Lower leg skin (tissue), 4 donors: Measurements from ENCODE around the gene MAST4. TPM values are rescaled to one million over a fixed set of nuclear protein-coding genes. Genes with fewer than 3 reads are reported as not detected.

ENCODE experiments used
- DNase-seq, 2 donors: peaks; one replicate each; pipeline ENCODE4 v3.0.0-alpha.2; 2019; ENCODE audit warnings: low spot score in 2 of 2
- H3K4me3 ChIP-seq: fragments of 200-600 bp; sonication (generic); 2 replicates; pipeline ENCODE4 v1.5.1; 2017; ENCODE audit warnings: mild to moderate bottlenecking, low read depth; ENCODE audit not compliant: poor library complexity, severe bottlenecking
- CTCF ChIP-seq, 3 donors: fragments of 450-650 bp; IDR thresholded peaks; one replicate each; pipeline ENCODE4 v1.5.1; 2016; ENCODE audit warnings: antibody characterized with exemption in 3 of 3, mild to moderate bottlenecking in 3 of 3, moderate library complexity in 2 of 3
- POLR2A ChIP-seq, 2 donors: fragments of 450-650 bp; IDR thresholded peaks; one replicate each; pipeline ENCODE4 v1.6.1; 2016 to 2017; ENCODE audit warnings: antibody characterized with exemption in 2 of 2, mild to moderate bottlenecking in 1 of 2, moderate library complexity in 1 of 2
- WGBS, 2 donors: methylation state at CpG; one replicate each; pipeline ENCODE4 v1.1.5; 2018; 5-methylcytosine and 5-hydroxymethylcytosine counted together
- intact Hi-C: fragments of 100-400 bp; cut with DNase I; formaldehyde crosslinking; loops from one replicate; pipeline ENCODE4 v1.15.0; 2023; ENCODE audit warnings: low total_unique reads
- total RNA-seq, 4 donors: library from RNA; depleted of rRNA; stranded (reverse); fragments of >200 nt; gene quantifications; one replicate each; pipeline ENCODE4 v1.1.0, GENCODE V29; 2016

Gene MAST4
- total RNA-seq, 4 donors from 2014 or later: 49.0 to 109 (median 55.5) TPM

- intact Hi-C loops: no loop called here
- DNase-seq: no peak
- no peak for TF ChIP-seq CTCF (IDR thresholded peaks at IDR 0.05)
- TF ChIP-seq POLR2A (IDR thresholded peaks at IDR 0.05): no peak
- H3K4me3 ChIP-seq: no peak overlapping the region
Observed at GRCh38 chr5:67141644-67142043, 545.5 kb downstream of the MAST4 start.

GRCh38 chr5:67142816-67143215 lies 546.6 kb downstream of the MAST4 start:
- TF ChIP-seq POLR2A (IDR thresholded peaks at IDR 0.05): no peak
- TF ChIP-seq CTCF (IDR thresholded peaks at IDR 0.05): no peak
- WGBS, 2 donors: 91 to 92% methylated on average over 8 of the region's 8 CpGs
- H3K4me3 ChIP-seq: no peak overlapping the region
- DNase-seq: no peak
- intact Hi-C loops: no loop called here

GRCh38 chr5:67143549-67143948 lies 547.4 kb downstream of the MAST4 start:
- H3K4me3 ChIP-seq: no peak overlapping the region
- intact Hi-C loops: no loop called here
- no peak for DNase-seq
- TF ChIP-seq POLR2A (IDR thresholded peaks at IDR 0.05): no peak
- TF ChIP-seq CTCF (IDR thresholded peaks at IDR 0.05): no peak
- WGBS, 2 donors: 92 to 94% methylated on average over 2 of the region's 2 CpGs

DNA sequence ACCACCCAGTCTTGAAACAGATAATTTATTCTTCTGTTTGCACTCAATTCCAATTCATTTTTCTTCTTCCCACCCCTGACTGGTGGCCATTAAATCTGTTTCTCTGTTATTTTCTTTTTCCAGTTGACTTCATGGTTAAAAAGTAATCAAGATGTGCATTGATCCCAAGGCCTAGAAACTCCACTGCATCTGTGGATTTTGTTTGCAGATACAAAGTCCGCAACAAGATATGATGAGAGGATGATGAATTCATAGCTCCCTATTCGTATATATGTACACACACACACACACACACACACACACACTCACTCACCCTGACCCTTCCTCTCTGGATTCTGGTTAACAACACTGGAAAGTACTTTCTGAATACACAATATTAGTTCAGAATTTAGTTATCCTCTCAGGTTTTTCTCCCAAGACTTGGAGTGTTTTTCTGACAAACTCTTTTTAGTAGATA lies 548.0 kb downstream of the MAST4 start:
- WGBS, 2 donors: 94 to 98% methylated on average over 2 of the region's 2 CpGs
- intact Hi-C loops: no loop called here
- TF ChIP-seq CTCF (IDR thresholded peaks at IDR 0.05) (no peak), POLR2A (IDR thresholded peaks at IDR 0.05) (no peak)
- DNase-seq: no peak
- H3K4me3 ChIP-seq: no peak overlapping the region

DNA sequence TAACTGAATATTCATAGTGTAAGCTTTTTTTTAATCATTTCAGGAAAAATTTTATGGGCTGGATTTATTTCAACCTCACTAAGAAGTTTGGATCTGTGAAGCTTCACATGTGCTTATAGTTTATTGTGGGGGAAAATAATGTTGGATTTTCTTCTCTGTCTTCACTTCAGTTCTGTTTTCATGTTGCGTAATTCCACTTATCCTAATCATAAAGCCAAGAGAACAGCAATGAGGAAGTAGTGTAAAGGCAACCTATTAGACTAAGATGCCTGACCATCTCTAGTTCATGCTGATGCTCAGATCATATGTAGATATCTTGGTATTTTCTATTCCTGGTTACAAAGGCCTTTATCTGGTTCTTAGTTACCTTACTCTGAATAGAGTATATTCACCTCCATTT lies 550.4 kb downstream of the MAST4 start:
- 71 to 74% methylated on average over 1 of the region's 1 CpG for WGBS, 2 donors
- no peak for DNase-seq
- intact Hi-C loops: no loop called here
- no peak overlapping the region for H3K4me3 ChIP-seq
- TF ChIP-seq POLR2A (IDR thresholded peaks at IDR 0.05): no peak
- no peak for TF ChIP-seq CTCF (IDR thresholded peaks at IDR 0.05)

DNA sequence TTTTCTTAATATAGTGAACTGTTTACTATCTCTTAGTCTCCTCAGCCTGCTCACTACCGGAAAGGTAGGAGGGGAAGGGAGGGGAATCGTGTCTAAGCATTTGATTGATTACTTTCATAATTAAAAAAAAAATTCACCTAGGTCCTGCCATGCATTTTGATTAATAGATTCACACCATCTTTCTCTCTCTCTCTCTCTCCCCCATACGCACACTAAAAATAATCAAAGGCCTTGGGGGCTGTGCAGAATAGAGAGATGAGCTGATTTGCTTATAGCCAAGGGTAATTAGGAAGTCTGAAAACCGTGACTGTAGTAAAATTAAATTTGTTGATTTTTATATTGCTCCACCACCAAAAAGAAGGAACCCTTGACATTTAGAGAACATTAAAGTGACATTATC lies 550.8 kb downstream of the MAST4 start:
- WGBS, 2 donors: 84 to 87% methylated on average over 4 of the region's 4 CpGs
- H3K4me3 ChIP-seq: no peak overlapping the region
- intact Hi-C loops: no loop called here
- no peak for DNase-seq
- TF ChIP-seq CTCF (IDR thresholded peaks at IDR 0.05) (no peak), POLR2A (IDR thresholded peaks at IDR 0.05) (no peak)
